Endothelial cell of umbilical vein (primary cell): ENCODE measurements around the gene VSTM4. TPM values are rescaled to one million over a fixed set of nuclear protein-coding genes. Genes with fewer than 3 reads are reported as not detected.

Source experiments
- BruUV-seq: library from RNA; stranded (reverse); fragments of 400-500 nt; replicated peaks from 2 replicates; lab custom pipeline; 2021; lab: Mats Ljungman, UMichigan
- CTCF ChIA-PET: fragments of 300-600, 350-600 bp; sonication (Branson Sonifier 250); formaldehyde crosslinking; loops from one replicate; lab custom pipeline; 2021; ENCODE audit warnings: antibody characterized with exemption, inconsistent platforms; lab: Charles Lee
- POLR2A ChIA-PET: fragments of 300-600, 350-600 bp; sonication (Branson Sonifier 250); formaldehyde crosslinking; loops from one replicate; lab custom pipeline; 2021; ENCODE audit warnings: antibody characterized with exemption, inconsistent platforms; lab: Charles Lee
- DNase-seq: peaks from one replicate; pipeline ENCODE4 v3.0.0-alpha.2; 2011; ENCODE audit warnings: low read depth, low spot score
- FAIRE-seq: peaks from 2 replicates; lab custom pipeline; 2011; peaks lifted over from hg19 to GRCh38; lab: Jason Lieb, UNC
- H2AFZ ChIP-seq: 2 replicates; pipeline ENCODE4 v1.6.0; 2012; ENCODE audit warnings: low read depth, low read length, control low read depth, inconsistent platforms
- H3K27ac ChIP-seq: 2 replicates; pipeline ENCODE4 v1.5.1; 2011; ENCODE audit warnings: low read depth, mild to moderate bottlenecking, control low read depth, low read length, moderate library complexity; ENCODE audit not compliant: insufficient read depth
- H3K27me3 ChIP-seq, 2 experiments: 2 replicates each; pipeline versions ENCODE4 v1.6.0 to v1.6.1; 2011; ENCODE audit warnings: low read length in 2 of 2, mixed read lengths in 1 of 2; ENCODE audit not compliant: control insufficient read depth in 2 of 2, insufficient read depth in 2 of 2
- H3K36me3 ChIP-seq, 2 experiments: 2 replicates in 1 of 2; 3 replicates in 1 of 2; pipeline ENCODE4 v1.5.1; 2011; ENCODE audit warnings: low read length in 2 of 2, mild to moderate bottlenecking in 1 of 2, moderate library complexity in 1 of 2; ENCODE audit not compliant: control insufficient read depth in 2 of 2, insufficient read depth in 2 of 2; ENCODE audit errors: extremely low read depth in 1 of 2
- H3K4me1 ChIP-seq: 3 replicates; pipeline ENCODE4 v1.5.1; 2011; ENCODE audit warnings: mild to moderate bottlenecking, low read length; ENCODE audit not compliant: control insufficient read depth, insufficient read depth; ENCODE audit errors: extremely low read depth
- H3K4me2 ChIP-seq: 2 replicates; pipeline ENCODE4 v1.6.1; 2011; ENCODE audit warnings: low read length, control low read depth, mixed read lengths; ENCODE audit not compliant: insufficient read depth
- H3K4me3 ChIP-seq, 3 experiments: fragments of 200-600 bp in 1 of 3; sonication (generic), shearing (Covaris generic) in 1 of 3; replicated peaks in 1 of 3; 2 replicates each; pipeline ENCODE4 v1.5.1; 2011 to 2016; ENCODE audit warnings: control low read depth in 3 of 3, low read length in 3 of 3, mild to moderate bottlenecking in 2 of 3, inconsistent platforms in 1 of 3, low read depth in 1 of 3, moderate library complexity in 1 of 3; ENCODE audit not compliant: insufficient read depth in 1 of 3
- H3K79me2 ChIP-seq: 2 replicates; pipeline ENCODE4 v1.6.0; 2012; ENCODE audit warnings: low read length, inconsistent platforms; ENCODE audit not compliant: control insufficient read depth, insufficient read depth
- H3K9ac ChIP-seq: replicated peaks from 2 replicates; pipeline ENCODE3; 2011; ENCODE audit warnings: low read length, control low read depth; ENCODE audit not compliant: insufficient read depth; ENCODE audit errors: extremely low read depth
- H3K9me1 ChIP-seq: replicated peaks from 3 replicates; pipeline ENCODE4 v1.6.0; 2011; ENCODE audit warnings: mild to moderate bottlenecking, low read length; ENCODE audit not compliant: control insufficient read depth, insufficient read depth; ENCODE audit errors: extremely low read depth
- H3K9me3 ChIP-seq: replicated peaks from 2 replicates; pipeline ENCODE4 v1.5.1; 2012; ENCODE audit warnings: low read length, inconsistent platforms; ENCODE audit not compliant: control insufficient read depth, insufficient read depth
- H4K20me1 ChIP-seq: replicated peaks from 2 replicates; pipeline ENCODE3; 2011; ENCODE audit warnings: mild to moderate bottlenecking, low read length; ENCODE audit not compliant: control insufficient read depth, insufficient read depth; ENCODE audit errors: extremely low read depth
- CTCF ChIP-seq, 2 donors: IDR thresholded peaks; 1 replicate in 1 of 2; 2 replicates in 1 of 2; pipeline ENCODE4 v1.5.1; 2011; ENCODE audit warnings: low read length in 2 of 2, mild to moderate bottlenecking in 2 of 2, moderate library complexity in 2 of 2, control low read depth in 1 of 2, inconsistent platforms in 1 of 2, low read depth in 1 of 2; ENCODE audit not compliant: insufficient read depth in 1 of 2; ENCODE audit errors: extremely low read depth in 1 of 2
- EZH2 ChIP-seq: IDR thresholded peaks from 2 replicates; pipeline ENCODE4 v1.6.1; 2012; ENCODE audit warnings: borderline replicate concordance, low read depth, mild to moderate bottlenecking, moderate library complexity, low read length, inconsistent platforms; ENCODE audit not compliant: severe bottlenecking
- FOS ChIP-seq: IDR thresholded peaks from 2 replicates; pipeline ENCODE4 v1.6.1; 2011; ENCODE audit warnings: mild to moderate bottlenecking, low read length, moderate library complexity, borderline replicate concordance; ENCODE audit not compliant: insufficient read depth
- GATA2 ChIP-seq: IDR thresholded peaks from 2 replicates; pipeline ENCODE4 v1.7.0; 2011; ENCODE audit warnings: low read depth, mild to moderate bottlenecking, moderate library complexity, mixed read lengths, low read length; ENCODE audit not compliant: insufficient read length, insufficient read depth
- POLR2A ChIP-seq: IDR thresholded peaks from 2 replicates; pipeline ENCODE4 v1.6.1; 2012; ENCODE audit warnings: low read depth, mild to moderate bottlenecking, control low read depth, low read length
- POLR2AphosphoS5 ChIP-seq: IDR thresholded peaks from 2 replicates; pipeline ENCODE4 v1.6.1; 2012; ENCODE audit warnings: low read depth, mild to moderate bottlenecking, control low read depth, low read length, moderate library complexity; ENCODE audit not compliant: insufficient read depth
- dilution Hi-C: fragments of 300-500 bp; cut with MboI; formaldehyde crosslinking; loops from one replicate; pipeline ENCODE4 v1.15.0; 2019; ENCODE audit warnings: low sequenced_read_pairs; ENCODE audit not compliant: extremely low pct_ligation_motif_present
- intact Hi-C: fragments of 100-400 bp; cut with micrococcal nuclease; formaldehyde crosslinking; loops from one replicate; pipeline ENCODE4 v1.10.0; 2022
- polyA plus RNA-seq, 4 experiments: library from polyadenylated mRNA; depleted of rRNA in 3 of 4; stranded (reverse) in 3 of 4; unstranded in 1 of 4; fragments of >200 nt; gene quantifications; 2 replicates each; pipeline versions ENCODE4 v1.2.1 to v1.2.3, GENCODE V29; 2011 to 2012; ENCODE audit warnings: missing spikeins in 1 of 4
- total RNA-seq: library from RNA; stranded (reverse); gene quantifications from 2 replicates; pipeline ENCODE4 v1.2.3, GENCODE V29; 2021

VSTM4 gene
- total and polyA plus RNA-seq, 2 donors (not counting 3 experiments of a cell fraction or from before 2014, with no cell fraction given): 0.07 TPM

DNA sequence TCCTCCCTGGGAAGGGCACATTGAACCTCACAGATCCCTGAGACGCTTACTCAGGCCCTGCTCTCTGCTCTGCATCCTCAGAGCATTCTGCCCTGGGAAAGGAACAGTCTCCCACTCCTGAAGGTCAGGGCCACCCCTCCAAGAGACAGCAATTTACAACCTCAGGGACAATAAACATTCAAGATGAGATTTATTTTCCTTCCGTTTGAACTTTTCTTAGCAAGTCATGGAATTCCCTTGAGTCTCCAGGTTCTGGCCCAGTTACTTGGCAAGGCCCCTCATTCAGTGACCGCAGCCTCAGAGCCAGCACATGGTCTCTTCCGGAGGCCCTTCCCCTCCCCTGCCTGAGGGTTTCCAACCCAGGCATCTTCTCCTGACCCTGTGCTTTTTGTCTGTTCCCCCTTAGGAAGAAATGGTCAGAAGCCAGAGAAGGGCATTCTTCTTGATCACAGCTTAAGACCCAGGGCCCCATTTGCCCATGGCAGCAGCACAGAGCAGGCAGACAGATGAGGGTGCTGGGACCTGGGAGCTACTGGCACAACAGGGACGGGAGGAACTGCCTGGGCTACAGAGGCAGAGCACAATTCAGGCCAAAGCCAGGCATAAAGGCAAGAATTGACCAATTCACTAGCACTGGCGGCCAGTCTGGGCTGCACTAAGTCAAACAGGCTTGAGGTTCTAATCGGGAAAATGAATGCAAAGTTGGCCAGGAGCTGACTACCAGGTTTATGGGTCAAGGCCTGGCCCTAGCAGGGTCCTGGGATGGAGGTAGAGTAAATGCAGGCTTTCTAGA lies 56.7 kb downstream of the VSTM4 start:
- intact Hi-C loops (no loop called here), dilution Hi-C loops (no loop called here)
- no TSS peak for BruUV-seq
- Histone ChIP-seq H3K36me3 (no peaks in the 10 kb centered on the region), H3K27me3 (no peaks in the 10 kb centered on the region), H3K4me3 (no peak overlapping the region), H2AFZ (no peak overlapping the region), H3K79me2 (no peaks in the 10 kb centered on the region), H3K4me1 (no peaks in the 10 kb centered on the region), H3K9ac (no peak overlapping the region), H4K20me1 (no peaks in the 10 kb centered on the region), H3K4me2 (no peak overlapping the region), H3K9me1 (no peaks in the 10 kb centered on the region), H3K27ac (no peak overlapping the region), H3K9me3 (no peaks in the 10 kb centered on the region)
- no peak for DNase-seq
- FAIRE-seq: no peak
- ChIA-PET CTCF (no interaction called here), POLR2A (no interaction called here)
- TF ChIP-seq POLR2A (no peak), FOS (no peak), GATA2 (no peak), EZH2 (no peak), CTCF (IDR thresholded peaks at IDR 0.05; ENCODE audit: extremely low read depth in 1 of 2, insufficient read depth in 1 of 2, low read depth in 1 of 2, low read length in 2 of 2) (no peak), POLR2AphosphoS5 (no peak)
